Body of pancreas (tissue), 4 donors: Measurements from ENCODE around the gene LRP3.

Source experiments
- CTCF ChIP-seq, 7 experiments: fragments of 450-650 bp in 4 of 7; fragments of 200-600 bp in 3 of 7; sonication (generic) in 3 of 7; IDR thresholded peaks; one replicate each; pipeline ENCODE4 v1.5.1; 2016 to 2019; ENCODE audit warnings: antibody characterized with exemption in 7 of 7
- POLR2A ChIP-seq, 3 donors: fragments of 450-650 bp; IDR thresholded peaks; one replicate each; pipeline ENCODE4 v1.6.1; 2016; ENCODE audit warnings: antibody characterized with exemption in 3 of 3, mild to moderate bottlenecking in 2 of 3

- TF ChIP-seq CTCF (IDR thresholded peaks at IDR 0.05) (no peak), POLR2A (IDR thresholded peaks at IDR 0.05) (no peak)
Observed at GRCh38 chr19:33214596-33214995, 20.5 kb downstream of the LRP3 start.
